TTC549 (cell line): ENCODE results near the gene TEC.
"Not testable (repeated sequence)": the region's sequence is repeated elsewhere in the genome, so short reads cannot be mapped to it uniquely, and the experiment has no call there.

Experiments used
- FAIRE-seq: peaks from 2 replicates; lab custom pipeline; 2012; peaks lifted over from hg19 to GRCh38; lab: Jason Lieb, UNC

TEC gene

DNA sequence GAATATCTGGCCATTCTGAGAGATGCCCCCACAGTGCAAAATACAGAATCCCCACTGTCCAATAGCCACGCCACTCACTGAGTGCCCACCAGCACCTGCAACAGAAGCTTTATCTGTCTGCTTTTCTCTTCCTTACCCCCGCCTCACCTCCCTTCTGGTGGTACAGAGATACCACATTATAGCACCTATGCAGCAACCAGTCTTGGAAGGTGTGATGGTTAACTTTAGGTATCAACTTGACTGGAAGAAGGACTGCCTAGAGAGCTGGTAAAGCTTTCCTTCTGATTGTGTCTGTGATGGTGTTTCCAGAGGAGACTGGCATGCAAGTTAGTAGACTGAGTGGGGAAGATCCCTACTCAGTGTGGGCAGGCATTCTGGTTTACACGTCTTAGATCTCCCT, 73.8 kb downstream of the TEC start:
- no peak for FAIRE-seq

DNA sequence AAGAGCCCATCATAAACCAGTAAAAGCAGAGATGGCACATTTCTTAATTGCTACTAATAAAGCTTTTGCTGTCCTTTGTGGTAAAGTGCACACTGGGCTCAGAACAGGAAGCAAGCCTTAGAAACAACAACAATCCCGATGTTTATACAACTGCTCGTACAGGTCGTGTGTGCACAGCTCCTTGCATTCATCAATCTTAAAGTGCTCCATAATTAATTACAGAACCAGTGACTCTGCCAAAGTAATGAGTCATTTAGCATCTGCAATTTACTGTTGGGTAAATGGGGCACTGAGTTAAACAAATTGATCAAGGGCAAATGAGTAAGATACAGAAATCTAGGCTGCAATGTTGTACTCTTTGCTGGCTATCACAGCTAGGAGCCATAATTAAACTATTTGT, 74.3 kb downstream of the TEC start:
- FAIRE-seq = no peak

DNA sequence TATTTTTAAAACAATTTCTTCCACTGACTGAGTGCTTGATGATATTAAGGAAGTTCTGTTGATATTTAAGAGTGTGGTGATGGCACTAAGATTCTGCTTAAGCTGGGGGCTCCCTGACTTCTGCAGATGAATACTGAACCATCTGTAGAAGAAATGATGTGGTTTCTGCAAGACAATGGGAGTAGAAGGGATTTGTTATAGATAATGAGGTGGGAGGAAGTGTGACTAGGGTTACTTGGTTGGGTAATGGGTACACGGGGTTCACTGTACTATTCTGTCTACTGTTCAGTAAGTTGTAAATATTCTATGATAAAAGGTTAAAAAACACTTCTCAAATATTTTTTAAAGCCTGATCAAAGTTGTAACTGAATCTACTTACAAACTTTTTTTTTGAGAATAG, 74.7 kb downstream of the TEC start:
- no peak for FAIRE-seq

DNA sequence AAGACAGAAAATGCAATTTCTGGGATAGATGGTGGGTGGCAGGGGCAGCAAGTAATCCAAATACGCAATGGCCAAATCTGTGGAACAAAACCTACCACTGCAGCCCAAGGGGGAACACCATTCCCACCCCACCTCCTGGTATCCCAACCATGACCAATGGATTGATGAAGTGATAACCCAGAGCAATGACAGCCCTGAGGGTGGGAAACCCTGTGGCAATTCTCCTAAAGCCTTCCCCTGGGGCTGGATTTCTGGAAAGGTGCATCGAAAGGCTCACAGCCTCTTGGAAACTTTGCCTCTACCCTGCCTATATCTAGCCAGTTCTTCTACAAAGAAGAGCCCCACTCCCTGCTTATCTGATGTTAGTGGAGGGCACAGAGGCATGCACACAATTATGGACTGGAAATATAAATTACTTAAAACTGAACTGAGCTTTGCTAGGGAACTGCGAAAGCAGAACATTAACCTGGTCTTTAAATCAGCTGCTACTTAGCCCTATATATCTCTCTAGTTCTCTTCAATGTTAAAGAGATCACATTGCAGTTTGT, 75.6 kb downstream of the TEC start:
- no peak for FAIRE-seq

DNA sequence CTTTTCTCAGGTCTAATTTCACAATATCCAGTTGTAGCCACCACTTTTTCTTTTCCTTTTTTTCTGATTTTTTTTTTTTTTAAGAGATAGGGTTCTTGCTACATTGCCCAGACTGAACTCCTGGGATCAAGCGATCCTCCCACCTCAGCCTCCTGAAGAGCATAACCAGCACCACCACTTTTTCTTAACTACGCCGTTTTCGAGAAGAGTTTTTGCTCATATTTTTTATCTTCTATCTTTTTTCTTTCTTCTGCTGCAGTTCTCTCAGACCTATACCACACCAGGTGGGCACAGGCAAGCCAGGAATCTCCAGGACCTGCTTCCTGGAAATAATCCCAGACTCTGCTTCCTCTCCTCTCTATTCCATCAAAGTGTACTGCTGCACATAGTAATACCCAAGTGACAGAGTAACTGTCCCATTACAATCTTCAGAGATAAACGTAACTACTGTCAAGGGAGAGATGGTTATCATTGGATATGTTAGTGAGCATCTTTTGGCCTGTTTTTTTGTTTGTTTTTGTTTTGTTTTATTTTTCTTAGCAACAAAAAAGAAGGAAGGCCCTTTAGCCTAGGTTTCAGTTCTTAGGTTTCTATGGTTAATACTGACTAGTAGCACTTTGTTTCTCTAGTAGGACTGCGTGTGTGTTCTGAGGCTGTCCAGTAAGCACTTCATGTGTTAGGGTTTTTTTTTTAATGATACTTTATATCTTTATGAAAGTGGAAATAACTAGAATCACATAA, 76.4 kb downstream of the TEC start:
- FAIRE-seq = no peak

DNA sequence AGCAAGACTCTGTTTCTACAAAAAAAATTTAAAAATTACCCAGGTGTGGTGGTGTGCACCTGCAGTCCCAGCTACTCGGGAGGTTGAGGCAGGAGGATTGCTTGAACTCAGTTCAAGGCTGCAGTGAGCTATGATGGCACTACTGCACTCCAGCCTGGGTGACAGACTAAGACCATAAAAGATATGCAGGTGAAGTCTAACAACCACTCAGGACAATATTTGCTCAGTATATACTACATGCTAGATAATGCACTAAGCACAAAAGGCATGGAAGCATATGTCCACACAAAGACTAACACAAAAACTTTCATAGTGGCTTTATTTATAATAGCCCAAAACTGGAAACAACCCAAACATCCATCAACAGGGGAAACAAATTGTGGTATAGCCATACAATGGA, 77.9 kb downstream of the TEC start:
- no peak for FAIRE-seq

DNA sequence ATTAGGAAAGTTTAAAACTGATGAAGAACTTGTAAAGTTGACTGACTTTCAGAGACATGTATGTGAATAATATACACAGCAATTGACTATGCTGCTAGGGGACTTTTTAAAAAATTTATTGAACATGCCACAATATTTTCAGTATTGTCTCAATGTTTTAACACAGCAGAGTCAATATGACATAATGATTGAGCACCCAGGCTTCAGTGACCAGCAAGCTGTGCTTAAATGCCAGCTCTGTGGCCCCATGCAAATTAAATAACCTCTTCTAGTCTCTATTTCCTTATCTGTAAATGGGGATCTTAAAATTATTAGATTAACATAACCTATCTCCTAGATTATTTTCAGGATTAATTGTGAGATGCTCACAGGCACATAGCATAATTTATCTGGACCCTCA, 78.8 kb downstream of the TEC start:
- FAIRE-seq = no peak

DNA sequence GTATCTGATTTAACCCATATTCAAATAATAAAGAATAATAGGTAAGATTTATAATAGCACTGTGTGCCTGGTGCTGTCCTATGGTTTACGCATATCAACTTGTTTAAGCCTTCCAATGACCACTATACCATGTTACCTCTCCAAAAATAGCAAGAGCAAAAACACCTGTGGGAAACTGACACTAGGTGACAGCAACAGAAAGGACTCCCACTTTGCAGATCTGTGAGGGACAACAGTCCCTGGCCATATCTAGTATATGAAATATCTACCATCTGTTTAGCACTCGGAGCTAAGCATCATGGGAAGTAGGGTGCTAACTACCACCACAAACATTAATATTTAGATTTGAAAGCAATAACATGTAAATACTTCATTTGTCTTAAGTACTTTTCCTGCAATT, 79.9 kb downstream of the TEC start:
- FAIRE-seq = no peak

DNA sequence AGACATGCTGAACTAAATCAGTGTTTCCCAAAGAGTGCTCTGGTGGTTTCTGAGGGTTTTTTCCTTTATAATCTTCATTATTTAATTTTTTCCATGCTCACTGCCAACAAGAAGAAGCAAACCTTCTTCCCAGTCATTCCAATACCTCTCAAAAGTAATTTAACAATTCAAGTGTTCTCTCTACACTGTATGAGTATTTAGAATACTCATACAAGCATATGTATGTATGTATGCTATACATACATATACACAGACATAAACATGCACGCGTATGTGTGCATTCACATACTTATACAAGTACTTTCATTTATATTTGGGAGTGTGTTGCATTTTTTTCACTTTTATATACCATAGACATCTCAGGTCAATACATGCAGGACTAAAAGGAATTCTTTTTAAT, 81.2 kb downstream of the TEC start:
- no peak for FAIRE-seq

DNA sequence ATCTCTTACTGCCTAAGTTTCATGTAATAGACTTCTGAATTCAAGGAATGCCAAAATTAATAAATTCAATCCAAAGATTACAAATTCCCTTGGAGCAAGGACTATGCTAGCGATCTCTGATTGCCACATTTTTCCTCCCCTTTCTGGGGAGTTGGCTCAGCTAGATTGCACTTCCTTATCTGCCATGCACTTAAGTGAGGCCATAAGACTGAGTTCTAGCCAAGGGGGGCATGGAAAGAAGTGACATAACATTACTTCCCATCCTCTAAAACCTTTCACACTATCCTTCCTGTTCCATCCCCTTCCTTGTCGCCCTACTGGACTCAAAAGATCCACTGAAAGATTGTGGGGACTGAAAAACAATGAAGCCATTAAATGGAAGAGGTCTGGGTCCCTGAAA, 81.8 kb downstream of the TEC start:
- no peak for FAIRE-seq

DNA sequence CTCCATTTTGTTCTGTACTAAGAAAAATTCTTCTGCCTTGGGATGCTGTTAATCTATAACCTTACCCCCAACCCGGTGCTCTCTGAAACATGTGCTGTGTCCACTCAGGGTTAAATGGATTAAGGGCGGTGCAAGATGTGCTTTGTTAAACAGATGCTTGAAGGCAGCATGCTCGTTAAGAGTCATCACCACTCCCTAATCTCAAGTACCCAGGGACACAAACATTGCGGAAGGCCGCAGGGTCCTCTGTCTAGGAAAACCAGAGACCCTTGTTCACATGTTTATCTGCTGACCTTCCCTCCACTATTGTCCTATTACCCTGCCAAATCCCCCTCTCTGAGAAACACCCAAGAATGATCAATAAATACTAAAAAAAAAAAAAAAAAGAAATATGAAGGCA, 82.6 kb downstream of the TEC start:
- not testable (repeated sequence) for FAIRE-seq

DNA sequence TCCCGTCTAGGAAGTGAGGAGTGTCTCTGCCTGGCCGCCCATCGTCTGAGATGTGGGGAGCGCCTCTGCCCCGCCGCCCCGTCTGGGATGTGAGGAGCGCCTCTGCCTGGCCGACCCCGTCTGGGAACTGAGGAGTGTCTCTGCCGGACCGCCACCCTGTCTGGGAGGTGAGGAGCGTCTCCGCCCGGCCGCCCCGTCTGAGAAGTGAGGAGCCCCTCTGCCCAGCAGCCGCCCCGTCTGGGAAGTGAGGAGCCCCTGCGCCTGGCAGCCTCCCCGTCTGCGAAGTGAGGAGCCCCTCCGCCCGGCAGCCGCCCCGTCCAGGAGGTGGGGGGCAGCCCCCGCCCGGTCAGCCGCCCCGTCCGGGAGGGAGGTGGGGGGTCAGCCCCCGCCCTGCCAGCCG, 83.2 kb downstream of the TEC start:
- FAIRE-seq = not testable (repeated sequence)

DNA sequence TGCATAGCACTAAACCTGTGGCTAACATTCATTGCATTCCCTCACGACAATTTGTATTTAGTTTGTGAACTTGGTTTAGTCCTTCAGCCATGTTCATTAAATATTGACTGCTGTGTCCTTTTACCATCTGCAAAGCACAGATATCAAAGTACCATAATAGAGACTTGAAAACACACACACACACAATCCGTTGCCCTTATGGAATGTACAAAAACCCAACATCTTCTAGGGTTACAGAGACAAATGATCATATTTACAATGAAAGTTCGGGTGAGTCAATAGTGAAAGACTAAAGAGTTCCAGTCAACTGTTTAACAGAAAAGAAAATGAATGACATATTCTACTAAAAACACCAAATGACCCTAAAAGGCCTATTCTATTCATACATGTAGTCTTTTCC, 84.8 kb downstream of the TEC start:
- no peak for FAIRE-seq

DNA sequence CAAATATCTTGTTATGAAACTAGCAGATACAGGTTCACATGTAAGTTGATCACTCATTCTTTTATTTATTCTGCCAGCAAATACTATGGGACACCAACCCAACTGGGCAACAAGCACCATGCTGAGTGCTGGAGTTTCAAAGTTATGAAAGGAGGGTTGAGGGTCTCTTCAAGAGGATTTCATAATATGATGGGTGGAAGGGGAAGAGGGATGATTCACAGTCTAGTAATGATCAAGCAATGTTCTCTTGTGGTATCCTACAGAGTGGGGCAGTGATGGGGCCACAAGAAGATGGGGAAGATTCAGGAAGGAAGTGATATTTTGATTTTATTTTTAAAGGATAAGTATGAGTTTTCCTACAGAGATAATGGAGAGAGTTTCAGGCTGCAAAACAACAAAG, 89.4 kb downstream of the TEC start:
- FAIRE-seq = no peak

DNA sequence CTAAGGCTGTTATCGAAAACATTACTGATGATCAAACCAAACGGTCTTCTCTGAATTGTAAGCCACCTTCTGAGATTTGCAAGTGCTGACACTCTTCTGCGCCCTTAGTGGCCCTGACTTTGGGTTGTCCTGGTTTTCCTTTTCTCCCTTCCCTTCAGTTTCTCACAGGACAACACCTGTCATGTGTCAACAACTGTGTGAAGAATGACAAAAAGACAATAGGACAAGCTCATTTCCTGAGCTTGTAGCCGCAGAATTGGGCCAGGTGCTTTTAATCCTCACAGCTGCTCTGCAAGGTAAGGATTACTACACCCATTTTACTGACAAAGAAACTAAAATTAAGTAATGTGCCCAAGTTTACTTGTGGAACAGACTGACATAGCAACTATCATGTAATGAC, 90.7 kb downstream of the TEC start:
- FAIRE-seq = no peak

DNA sequence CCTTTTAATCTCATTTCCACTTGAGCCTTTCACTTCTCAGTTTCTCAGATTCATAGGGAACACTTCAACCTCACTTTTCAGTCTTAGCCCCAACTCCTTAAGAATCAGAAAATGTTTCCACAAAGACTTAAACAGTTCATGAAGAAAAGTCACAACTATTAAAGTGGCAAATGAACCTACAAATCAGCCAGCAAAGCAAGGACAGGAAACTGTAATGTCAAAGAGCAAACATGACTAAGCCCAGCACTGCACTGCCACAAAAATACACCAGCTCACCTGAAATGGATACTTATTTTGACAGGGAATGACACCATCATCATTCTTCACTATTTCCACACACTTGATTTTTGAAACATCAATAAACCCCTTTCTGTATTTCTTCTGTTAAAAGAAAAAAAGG, 93.8 kb downstream of the TEC start:
- FAIRE-seq = no peak

DNA sequence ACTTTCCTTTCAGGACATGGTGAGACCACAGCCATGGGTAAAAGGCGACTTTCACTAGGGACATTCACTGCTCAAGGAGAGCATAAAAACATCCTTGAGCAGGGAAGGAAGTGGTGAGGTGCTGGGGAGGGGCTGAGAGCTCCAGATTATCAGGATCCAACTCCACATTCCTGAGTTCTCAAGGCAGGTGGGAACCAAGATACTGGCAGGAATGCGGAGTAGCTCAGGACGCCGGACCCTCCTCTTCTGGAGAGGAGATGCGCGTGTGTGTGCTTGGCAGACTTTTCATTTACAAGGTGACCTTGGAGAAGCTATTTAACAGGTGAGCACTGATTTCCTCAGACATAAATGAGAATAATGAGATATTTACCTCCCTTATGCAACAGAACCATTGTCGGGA, 94.3 kb downstream of the TEC start:
- no peak for FAIRE-seq

DNA sequence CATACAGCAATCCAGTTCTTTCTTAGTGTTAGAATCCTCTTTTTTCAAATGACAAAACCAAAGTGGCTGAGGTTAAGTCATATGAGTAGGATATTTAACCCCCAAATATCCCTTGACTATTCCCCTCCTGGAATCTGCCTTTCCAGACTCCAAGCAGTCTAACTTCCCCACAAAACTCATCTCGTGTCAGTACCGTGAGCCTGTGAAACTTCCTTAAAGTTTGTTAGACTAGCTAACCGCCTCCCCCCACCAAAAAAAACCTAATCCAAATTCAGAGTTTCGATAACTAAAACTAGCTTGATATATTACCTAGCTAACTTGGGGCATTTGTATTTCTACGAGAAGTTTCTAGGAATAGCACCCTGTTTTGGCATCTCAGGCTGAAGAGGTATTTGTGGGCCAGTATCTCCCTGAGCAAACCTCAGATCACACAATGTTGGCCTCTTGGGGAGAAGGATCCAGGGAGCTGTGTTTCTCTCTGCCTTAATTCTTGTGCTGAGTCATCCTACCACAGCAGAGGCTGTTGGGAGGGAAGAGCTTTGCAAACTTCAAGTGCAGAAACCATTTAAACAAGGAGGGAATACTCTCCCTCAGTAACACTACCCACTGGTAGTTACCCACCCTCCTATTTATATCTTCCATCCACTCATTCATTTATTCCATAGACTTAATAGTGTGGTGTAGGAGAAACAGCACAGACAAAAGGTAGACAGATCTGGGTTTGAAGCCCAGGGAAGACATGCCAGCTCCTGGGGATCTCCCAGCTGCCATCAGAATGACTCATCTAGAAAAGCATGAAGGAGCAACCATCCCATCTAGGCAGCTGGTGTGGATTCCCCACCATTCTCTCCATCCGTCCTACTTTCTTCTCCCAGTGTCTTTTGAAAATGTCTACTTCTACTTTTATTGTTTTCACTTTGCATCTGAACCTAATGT, 96.3 kb downstream of the TEC start:
- no peak for FAIRE-seq

DNA sequence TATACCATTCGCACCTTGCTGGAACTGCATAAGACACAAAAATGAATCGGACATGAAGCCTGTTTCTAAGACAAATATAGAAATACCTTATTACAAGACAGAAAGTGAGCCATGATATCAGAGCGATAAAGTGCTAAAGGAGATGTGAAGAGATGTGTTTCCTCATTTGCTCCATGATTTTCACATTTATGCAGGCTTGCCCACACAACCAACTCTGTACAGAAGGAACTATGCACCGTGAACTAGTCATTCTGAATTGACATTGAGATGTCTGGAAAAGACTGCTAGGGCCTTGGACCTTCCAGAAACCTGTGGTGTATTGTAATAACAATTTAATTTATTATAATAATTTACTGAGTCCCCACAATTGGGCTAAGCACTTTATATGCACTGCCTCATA, 97.0 kb downstream of the TEC start:
- no peak for FAIRE-seq

DNA sequence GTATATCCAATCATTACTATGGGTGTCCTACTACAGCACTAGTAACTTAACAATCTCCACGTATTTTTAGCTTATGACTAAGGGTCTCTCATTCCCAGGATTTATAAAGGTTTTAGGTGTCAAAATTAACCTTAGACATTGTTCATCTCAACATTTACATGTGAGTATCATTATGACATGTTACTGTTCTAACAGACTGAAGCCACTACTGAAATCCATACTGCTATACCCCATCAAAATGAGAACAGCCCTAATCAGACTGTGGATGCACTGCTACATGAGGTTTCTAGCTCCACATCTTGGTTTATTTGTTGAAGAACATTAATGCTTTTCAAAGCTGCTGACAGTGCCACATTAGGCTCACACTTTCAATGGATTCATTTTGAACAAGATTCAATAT, 100.0 kb downstream of the TEC start:
- no peak for FAIRE-seq

DNA sequence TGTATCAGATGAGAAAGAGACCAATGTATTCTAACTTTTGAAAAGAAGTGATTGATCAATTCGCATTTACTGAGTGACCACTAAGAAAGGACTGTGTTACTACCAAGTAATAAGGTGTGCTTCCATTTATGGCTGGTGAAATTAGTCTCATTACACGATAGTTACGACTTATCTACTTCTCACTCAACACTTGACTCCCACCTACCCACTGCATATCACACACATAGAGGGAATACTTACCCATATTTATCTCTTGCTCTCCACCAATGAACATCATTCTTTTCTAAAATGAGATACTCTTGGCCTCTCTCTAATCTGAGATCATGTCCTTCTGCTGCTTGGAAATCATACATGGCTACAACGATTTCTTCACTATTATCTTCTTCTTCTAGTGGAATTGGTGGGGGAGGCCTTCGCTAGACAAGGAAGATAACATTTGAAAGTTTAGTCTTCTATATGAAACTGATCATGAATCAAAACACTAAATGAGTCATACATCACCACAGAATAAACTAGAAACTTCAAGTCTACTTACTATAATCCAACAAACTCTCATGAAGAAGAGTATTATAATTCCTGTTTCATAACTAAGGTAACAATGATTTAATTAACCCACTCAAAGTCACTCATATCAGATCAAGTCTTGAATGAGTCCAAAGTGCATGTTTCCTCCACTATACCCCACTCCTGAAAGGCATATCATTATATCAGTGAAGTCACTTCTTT, 101.9 kb downstream of the TEC start:
- no peak for FAIRE-seq

DNA sequence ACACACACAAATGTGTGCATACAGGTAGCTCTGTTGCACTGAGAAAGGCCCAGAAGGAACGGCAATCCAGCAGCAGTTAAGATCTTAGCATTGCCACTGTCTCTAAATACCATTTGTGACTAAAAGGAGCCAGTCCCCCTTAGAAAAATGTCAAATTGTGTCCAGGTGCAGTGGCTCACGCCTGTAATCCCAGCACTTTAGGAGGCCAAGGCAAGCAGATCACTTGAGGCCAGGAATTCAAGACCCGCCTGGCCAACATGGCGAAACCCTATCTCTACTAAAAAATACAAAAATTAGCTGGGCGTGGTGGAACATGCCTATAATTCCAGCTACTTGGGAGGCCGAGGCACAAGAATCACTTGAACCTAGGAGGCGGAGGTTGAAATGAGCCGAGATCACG, 105.1 kb downstream of the TEC start:
- not testable (repeated sequence) for FAIRE-seq

DNA sequence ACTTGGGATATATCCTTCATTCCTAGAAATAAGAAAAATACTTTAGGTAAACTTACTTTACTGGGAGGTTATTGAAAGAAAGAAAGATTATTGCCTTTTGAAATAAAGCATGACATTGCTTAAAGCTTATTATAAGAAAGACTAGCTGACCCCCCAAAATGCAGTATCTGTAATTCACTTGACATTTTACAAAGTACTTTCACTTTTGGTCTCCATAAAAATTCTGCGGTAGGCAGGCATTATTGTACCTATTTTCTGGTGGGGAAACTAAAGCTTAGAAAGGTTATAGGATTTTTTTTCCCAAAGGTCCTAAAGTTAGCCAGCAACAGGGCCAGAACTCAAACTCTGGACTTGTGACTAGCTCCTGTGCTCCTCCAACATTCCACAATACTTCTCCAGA, 105.9 kb downstream of the TEC start:
- no peak for FAIRE-seq
